Measurements from ENCODE around the gene PIP5KL1.

Gene PIP5KL1

GRCh38 chr9:127972236-127972871 is 41.8 kb upstream of the PIP5KL1 start:
- no peak for ATAC-seq (ENCODE audit: low read depth)
- Mint-ChIP-seq H3K27ac (peak overlapping the region; percentile 92), H3K9me3 (no peaks in the 10 kb centered on the region), H3K27me3 (no peaks in the 10 kb centered on the region), H3K4me3 (peak overlapping the region; percentile 77), H3K36me3 (peaks cover 7% of the 10 kb centered on the region), H3K4me1 (peaks cover 80% of the 10 kb centered on the region)
- DNase-seq (ENCODE audit: low spot score in 2 of 2) = no peak

GRCh38 chr9:127971357-127972235 is 41.0 kb upstream of the PIP5KL1 start:
- peak overlapping the region; percentile 77 for H3K4me3 Mint-ChIP-seq
- ATAC-seq (ENCODE audit: low read depth) (peak; percentile 13), DNase-seq (ENCODE audit: low spot score in 2 of 2) (no peak)
- peaks cover 7% of the 10 kb centered on the region for H3K36me3 Mint-ChIP-seq
- H3K9me3 Mint-ChIP-seq = no peaks in the 10 kb centered on the region
- H3K4me1 Mint-ChIP-seq = peaks cover 83% of the 10 kb centered on the region
- no peaks in the 10 kb centered on the region for H3K27me3 Mint-ChIP-seq
- H3K27ac Mint-ChIP-seq = peak overlapping the region; percentile 92

- Mint-ChIP-seq H3K36me3 (peaks cover 7% of the 10 kb centered on the region), H3K4me1 (peaks cover 80% of the 10 kb centered on the region), H3K4me3 (peak overlapping the region; percentile 69), H3K27me3 (no peaks in the 10 kb centered on the region), H3K27ac (peak overlapping the region; percentile 92), H3K9me3 (no peaks in the 10 kb centered on the region)
- ATAC-seq (ENCODE audit: low read depth) = peak; percentile 71
- peak; percentile 62 to 67 for DNase-seq (ENCODE audit: low spot score in 2 of 2)
Measured at GRCh38 chr9:127970401-127971313, 40.1 kb upstream of the PIP5KL1 start.

GRCh38 chr9:127968700-127969383 is 38.3 kb upstream of the PIP5KL1 start:
- Mint-ChIP-seq H3K9me3 (no peaks in the 10 kb centered on the region), H3K4me1 (peaks cover 80% of the 10 kb centered on the region), H3K4me3 (peak overlapping the region; percentile 1), H3K36me3 (peaks cover 4% of the 10 kb centered on the region), H3K27ac (peak overlapping the region; percentile 92), H3K27me3 (no peaks in the 10 kb centered on the region)
- ATAC-seq (ENCODE audit: low read depth) = no peak
- no peak for DNase-seq (ENCODE audit: low spot score in 2 of 2)

GRCh38 chr9:127968042-127968441 is 37.5 kb upstream of the PIP5KL1 start:
- H3K4me1 Mint-ChIP-seq = peaks cover 87% of the 10 kb centered on the region
- ATAC-seq (ENCODE audit: low read depth) (no peak), DNase-seq (ENCODE audit: low spot score in 2 of 2) (no peak)
- no peak overlapping the region for H3K4me3 Mint-ChIP-seq
- peak overlapping the region; percentile 92 for H3K27ac Mint-ChIP-seq
- no peaks in the 10 kb centered on the region for H3K27me3 Mint-ChIP-seq
- no peaks in the 10 kb centered on the region for H3K9me3 Mint-ChIP-seq
- H3K36me3 Mint-ChIP-seq = peaks cover 4% of the 10 kb centered on the region

- DNase-seq (ENCODE audit: low spot score in 2 of 2) (no peak), ATAC-seq (ENCODE audit: low read depth) (no peak)
- Mint-ChIP-seq H3K4me3 (peak overlapping the region; percentile 34), H3K4me1 (peaks cover 86% of the 10 kb centered on the region), H3K27me3 (no peaks in the 10 kb centered on the region), H3K36me3 (peaks cover 4% of the 10 kb centered on the region), H3K9me3 (no peaks in the 10 kb centered on the region), H3K27ac (peak overlapping the region; percentile 92)
Measured at GRCh38 chr9:127967151-127967809, 36.7 kb upstream of the PIP5KL1 start.

- H3K9me3 Mint-ChIP-seq = no peaks in the 10 kb centered on the region
- peaks cover 8% of the 10 kb centered on the region for H3K36me3 Mint-ChIP-seq
- no peaks in the 10 kb centered on the region for H3K27me3 Mint-ChIP-seq
- ATAC-seq (ENCODE audit: low read depth) (no peak), DNase-seq (ENCODE audit: low spot score in 2 of 2) (no peak)
- no peak overlapping the region for H3K4me3 Mint-ChIP-seq
- H3K4me1 Mint-ChIP-seq = peaks cover 85% of the 10 kb centered on the region
- H3K27ac Mint-ChIP-seq = peak overlapping the region; percentile 55
Measured at GRCh38 chr9:127966416-127967150, 36.0 kb upstream of the PIP5KL1 start.

- H3K9me3 Mint-ChIP-seq = no peaks in the 10 kb centered on the region
- DNase-seq (ENCODE audit: low spot score in 2 of 2) (no peak), ATAC-seq (ENCODE audit: low read depth) (no peak)
- peak overlapping the region; percentile 88 for H3K27ac Mint-ChIP-seq
- no peak overlapping the region for H3K4me3 Mint-ChIP-seq
- H3K27me3 Mint-ChIP-seq = no peaks in the 10 kb centered on the region
- H3K4me1 Mint-ChIP-seq = peaks cover 86% of the 10 kb centered on the region
- H3K36me3 Mint-ChIP-seq = peaks cover 13% of the 10 kb centered on the region
Measured at GRCh38 chr9:127965953-127966352, 35.4 kb upstream of the PIP5KL1 start.

- peaks cover 2% of the 10 kb centered on the region for H3K9me3 Mint-ChIP-seq
- ATAC-seq (ENCODE audit: low read depth) (peak; percentile 13), DNase-seq (ENCODE audit: low spot score in 2 of 2) (no peak)
- peak overlapping the region; percentile 88 for H3K27ac Mint-ChIP-seq
- peaks cover 87% of the 10 kb centered on the region for H3K4me1 Mint-ChIP-seq
- peak overlapping the region; percentile 53 for H3K4me3 Mint-ChIP-seq
- peaks cover 20% of the 10 kb centered on the region for H3K36me3 Mint-ChIP-seq
- H3K27me3 Mint-ChIP-seq = no peaks in the 10 kb centered on the region
Measured at GRCh38 chr9:127963359-127964064, 32.9 kb upstream of the PIP5KL1 start.

GRCh38 chr9:127963041-127963358 is 32.4 kb upstream of the PIP5KL1 start:
- Mint-ChIP-seq H3K27ac (peak overlapping the region; percentile 88), H3K4me3 (peak overlapping the region; percentile 53), H3K4me1 (peaks cover 82% of the 10 kb centered on the region), H3K9me3 (peaks cover 2% of the 10 kb centered on the region), H3K27me3 (no peaks in the 10 kb centered on the region), H3K36me3 (peaks cover 22% of the 10 kb centered on the region)
- ATAC-seq (ENCODE audit: low read depth) = no peak
- no peak for DNase-seq (ENCODE audit: low spot score in 2 of 2)

- peaks cover 24% of the 10 kb centered on the region for H3K36me3 Mint-ChIP-seq
- H3K27me3 Mint-ChIP-seq = no peaks in the 10 kb centered on the region
- DNase-seq (ENCODE audit: low spot score in 2 of 2) = no peak
- peak overlapping the region; percentile 88 for H3K27ac Mint-ChIP-seq
- H3K9me3 Mint-ChIP-seq = peaks cover 2% of the 10 kb centered on the region
- no peak for ATAC-seq (ENCODE audit: low read depth)
- peak overlapping the region; percentile 27 for H3K4me3 Mint-ChIP-seq
- H3K4me1 Mint-ChIP-seq = peaks cover 80% of the 10 kb centered on the region
Measured at GRCh38 chr9:127962278-127962677, 31.7 kb upstream of the PIP5KL1 start.

GRCh38 chr9:127961613-127962155 is 31.1 kb upstream of the PIP5KL1 start:
- ATAC-seq (ENCODE audit: low read depth) (no peak), DNase-seq (ENCODE audit: low spot score in 2 of 2) (no peak)
- Mint-ChIP-seq H3K27ac (peak overlapping the region; percentile 88), H3K9me3 (peaks cover 2% of the 10 kb centered on the region), H3K36me3 (peaks cover 24% of the 10 kb centered on the region), H3K4me3 (no peak overlapping the region), H3K4me1 (peaks cover 75% of the 10 kb centered on the region), H3K27me3 (no peaks in the 10 kb centered on the region)
